ENCODE results near the gene ZNF438.

The ZNF438 gene

GRCh38 chr10:30980951-30981616 is 50.6 kb downstream of the ZNF438 start:
- no peak for TF ChIP-seq CTCF (IDR thresholded peaks at IDR 0.05; ENCODE audit: low read depth, low read length)
- no peak for DNase-seq (ENCODE audit: extremely low read depth, low read depth)

- no peak for DNase-seq (ENCODE audit: extremely low read depth, low read depth)
- TF ChIP-seq CTCF (IDR thresholded peaks at IDR 0.05; ENCODE audit: low read depth, low read length) = no peak
Observed at GRCh38 chr10:30979956-30980355, 51.7 kb downstream of the ZNF438 start.

- TF ChIP-seq CTCF (IDR thresholded peaks at IDR 0.05; ENCODE audit: low read depth, low read length) = no peak
- DNase-seq (ENCODE audit: extremely low read depth, low read depth) = no peak
Observed at GRCh38 chr10:30978843-30979242, 52.8 kb downstream of the ZNF438 start.

- TF ChIP-seq CTCF (IDR thresholded peaks at IDR 0.05; ENCODE audit: low read depth, low read length) = no peak
Observed at GRCh38 chr10:30977385-30977784, 54.3 kb downstream of the ZNF438 start.

GRCh38 chr10:30974773-30975415 is 56.8 kb downstream of the ZNF438 start:
- TF ChIP-seq CTCF (IDR thresholded peaks at IDR 0.05; ENCODE audit: low read depth, low read length) = no peak
- no peak for DNase-seq (ENCODE audit: extremely low read depth, low read depth)

More at GRCh38 chr10:30977385-30977784, 54.3 kb downstream of the ZNF438 start:
- DNase-seq (ENCODE audit: extremely low read depth, low read depth) = no peak

GRCh38 chr10:30974355-30974754 is 57.3 kb downstream of the ZNF438 start:
- no peak for TF ChIP-seq CTCF (IDR thresholded peaks at IDR 0.05; ENCODE audit: low read depth, low read length)
- no peak for DNase-seq (ENCODE audit: extremely low read depth, low read depth)

GRCh38 chr10:30973737-30974136 is 57.9 kb downstream of the ZNF438 start:
- no peak for DNase-seq (ENCODE audit: extremely low read depth, low read depth)

More at GRCh38 chr10:30973737-30974136, 57.9 kb downstream of the ZNF438 start:
- TF ChIP-seq CTCF (IDR thresholded peaks at IDR 0.05; ENCODE audit: low read depth, low read length) = no peak
